LHCN-M2 (cell line): ENCODE measurements around the gene MAGEA10. TPM values are rescaled to one million over a fixed set of nuclear protein-coding genes. Genes with fewer than 3 reads are reported as not detected.

Source experiments
- total RNA-seq: library from RNA; depleted of rRNA; stranded (reverse); fragments of >200 nt; gene quantifications from 2 replicates; pipeline ENCODE4 v1.2.3, GENCODE V29; 2014; rRNA removed

MAGEA10 gene
- total RNA-seq, 1 experiment from 2014 or later = not detected

Other genes with a start within 250 kb of the MAGEA10 start
- not detected in 2 replicates for gene MAGEA4, start 225.7 kb downstream of the MAGEA10 start, total RNA-seq
- 1.5 and 2.2 TPM in 2 replicates for gene GABRE, start 163.9 kb downstream of the MAGEA10 start, total RNA-seq